ENCODE results near the gene WDR37. TPM values are rescaled to one million over a fixed set of nuclear protein-coding genes. Genes with fewer than 3 reads are reported as not detected.

The WDR37 gene
- total RNA-seq, 1 experiment from 2014 or later = 14.2 TPM

- no peak for TF ChIP-seq CTCF (IDR thresholded peaks at IDR 0.05; ENCODE audit: unreplicated experiment)
- no peak overlapping the region for H3K4me3 Mint-ChIP-seq (ENCODE audit: unreplicated experiment)
- ChIA-PET CTCF (no interaction called here), POLR2A (no interaction called here)
- H3K27me3 Mint-ChIP-seq (ENCODE audit: insufficient read depth, unreplicated experiment) = no peaks in the 10 kb centered on the region
- no peak overlapping the region for H3K27ac Mint-ChIP-seq (ENCODE audit: low read depth, unreplicated experiment)
- intact Hi-C loops (cut with micrococcal nuclease) = no loop called here
- H3K36me3 Mint-ChIP-seq (ENCODE audit: insufficient read depth, unreplicated experiment) = peaks cover 34% of the 10 kb centered on the region
- no TSS peak for BruUV-seq (replicated peaks)
- no peaks in the 10 kb centered on the region for H3K4me1 Mint-ChIP-seq (ENCODE audit: insufficient read depth, unreplicated experiment)
- no peaks in the 10 kb centered on the region for H3K9me3 Mint-ChIP-seq (ENCODE audit: unreplicated experiment)
- no peak for DNase-seq (ENCODE audit: unreplicated experiment)
These were observed 41.3 kb downstream of the WDR37 start for GRCh38 chr10:1097436-1097835.

GRCh38 chr10:1100143-1100542 lies 44.0 kb downstream of the WDR37 start:
- H3K36me3 Mint-ChIP-seq (ENCODE audit: insufficient read depth, unreplicated experiment) = peaks cover 59% of the 10 kb centered on the region
- H3K4me3 Mint-ChIP-seq (ENCODE audit: unreplicated experiment) = no peak overlapping the region
- DNase-seq (ENCODE audit: unreplicated experiment) = no peak
- POLR2A ChIA-PET = no interaction called here
- TF ChIP-seq CTCF (IDR thresholded peaks at IDR 0.05; ENCODE audit: unreplicated experiment) = no peak
- H3K9me3 Mint-ChIP-seq (ENCODE audit: unreplicated experiment) = no peaks in the 10 kb centered on the region
- no TSS peak for BruUV-seq (replicated peaks)
- no peaks in the 10 kb centered on the region for H3K27me3 Mint-ChIP-seq (ENCODE audit: insufficient read depth, unreplicated experiment)
- no peaks in the 10 kb centered on the region for H3K4me1 Mint-ChIP-seq (ENCODE audit: insufficient read depth, unreplicated experiment)
- H3K27ac Mint-ChIP-seq (ENCODE audit: low read depth, unreplicated experiment) = no peak overlapping the region
- CTCF ChIA-PET = interaction anchor here (0.7 kb wide), 1 partner anchor 849 kb away, joined by 3 read pairs; no protein-coding TSS in a partner anchor
- intact Hi-C loops (cut with micrococcal nuclease) = no loop called here

DNA sequence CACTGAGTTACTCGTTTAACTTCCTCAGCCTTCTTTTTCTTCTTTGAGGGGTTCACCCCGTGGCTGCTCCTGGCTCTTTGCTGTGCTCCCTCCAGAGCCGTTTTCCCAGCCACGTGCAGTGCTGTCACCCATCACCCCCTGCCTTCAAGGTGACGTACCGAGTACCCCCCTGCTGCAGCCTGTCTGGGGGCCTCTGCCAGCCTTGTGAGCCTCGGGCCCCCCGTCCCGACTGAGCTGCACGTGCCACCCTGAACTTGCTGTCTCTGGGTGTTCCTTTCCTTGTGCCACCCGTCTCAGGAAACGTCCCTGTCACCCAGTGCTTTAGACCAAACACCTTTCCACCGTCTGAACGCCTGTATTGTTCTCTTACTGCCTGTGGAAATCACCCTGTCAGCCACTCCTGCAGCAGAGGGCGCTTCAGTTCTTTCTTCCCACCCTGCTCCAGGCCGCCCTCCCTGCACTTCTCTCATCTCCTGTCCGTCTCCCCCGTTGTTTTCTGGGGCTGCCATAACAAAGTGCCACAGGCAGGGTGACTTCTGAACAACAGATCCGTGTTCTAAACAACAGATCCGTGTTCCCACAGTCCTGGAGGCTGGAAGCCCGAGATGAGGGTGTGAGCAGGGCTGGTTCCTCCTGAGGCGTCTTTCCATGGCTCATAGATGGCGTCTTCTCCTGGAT lies 44.6 kb downstream of the WDR37 start:
- no peaks in the 10 kb centered on the region for H3K4me1 Mint-ChIP-seq (ENCODE audit: insufficient read depth, unreplicated experiment)
- H3K4me3 Mint-ChIP-seq (ENCODE audit: unreplicated experiment) = no peak overlapping the region
- H3K36me3 Mint-ChIP-seq (ENCODE audit: insufficient read depth, unreplicated experiment) = peaks cover 66% of the 10 kb centered on the region
- no peak overlapping the region for H3K27ac Mint-ChIP-seq (ENCODE audit: low read depth, unreplicated experiment)
- no peak for TF ChIP-seq CTCF (IDR thresholded peaks at IDR 0.05; ENCODE audit: unreplicated experiment)
- H3K9me3 Mint-ChIP-seq (ENCODE audit: unreplicated experiment) = no peaks in the 10 kb centered on the region
- intact Hi-C loops (cut with micrococcal nuclease) = no loop called here
- no peaks in the 10 kb centered on the region for H3K27me3 Mint-ChIP-seq (ENCODE audit: insufficient read depth, unreplicated experiment)
- ChIA-PET CTCF (no interaction called here), POLR2A (no interaction called here)
- no TSS peak for BruUV-seq (replicated peaks)
- DNase-seq (ENCODE audit: unreplicated experiment) = no peak

- CTCF ChIA-PET = no interaction called here
These were observed 45.8 kb downstream of the WDR37 start for GRCh38 chr10:1101946-1102345.

More at GRCh38 chr10:1101946-1102345, 45.8 kb downstream of the WDR37 start:
- Mint-ChIP-seq H3K27me3 (ENCODE audit: insufficient read depth, unreplicated experiment) (no peaks in the 10 kb centered on the region), H3K9me3 (ENCODE audit: unreplicated experiment) (no peaks in the 10 kb centered on the region), H3K4me1 (ENCODE audit: insufficient read depth, unreplicated experiment) (no peaks in the 10 kb centered on the region), H3K27ac (ENCODE audit: low read depth, unreplicated experiment) (no peak overlapping the region), H3K36me3 (ENCODE audit: insufficient read depth, unreplicated experiment) (peaks cover 72% of the 10 kb centered on the region), H3K4me3 (ENCODE audit: unreplicated experiment) (no peak overlapping the region)
- no peak for TF ChIP-seq CTCF (IDR thresholded peaks at IDR 0.05; ENCODE audit: unreplicated experiment)
- BruUV-seq (replicated peaks) = no TSS peak
- DNase-seq (ENCODE audit: unreplicated experiment) = no peak
- POLR2A ChIA-PET = no interaction called here
- intact Hi-C loops (cut with micrococcal nuclease) = no loop called here

Data from MCF 10A (cell line).